COLO668 (cell line): ENCODE data around the gene KLF13.
A peak's percentile ranks its signal among the peaks of the same experiment; 100 is the strongest.

Experiments used
- DNase-seq: peaks from one replicate; lab custom pipeline; 2025; ENCODE audit not compliant: unreplicated experiment; lab: John Stamatoyannopoulos, UW

The KLF13 gene

GRCh38 chr15:31298707-31299172 lies 27.9 kb upstream of the KLF13 start:
- DNase-seq, result no peak

GRCh38 chr15:31300208-31300661 lies 26.4 kb upstream of the KLF13 start:
- DNase-seq, result peak; percentile 23

- DNase-seq, result no peak
Observed at GRCh38 chr15:31300981-31301672, 25.5 kb upstream of the KLF13 start.

- DNase-seq, result no peak
Observed at GRCh38 chr15:31301673-31301990, 25.0 kb upstream of the KLF13 start.

GRCh38 chr15:31302029-31302657 lies 24.5 kb upstream of the KLF13 start:
- DNase-seq, result no peak

GRCh38 chr15:31302778-31303725 lies 23.6 kb upstream of the KLF13 start:
- DNase-seq, result no peak

- DNase-seq, result no peak
Observed at GRCh38 chr15:31303726-31304648, 22.6 kb upstream of the KLF13 start.

- peak; percentile 53 for DNase-seq
Observed at GRCh38 chr15:31304751-31305365, 21.8 kb upstream of the KLF13 start.

GRCh38 chr15:31305375-31305774 lies 21.3 kb upstream of the KLF13 start:
- DNase-seq, result no peak

GRCh38 chr15:31305796-31306425 lies 20.7 kb upstream of the KLF13 start:
- DNase-seq, result no peak

- peak; percentile 94 for DNase-seq
Observed at GRCh38 chr15:31306426-31307269, 20.0 kb upstream of the KLF13 start.

- no peak for DNase-seq
Observed at GRCh38 chr15:31307270-31308184, 19.1 kb upstream of the KLF13 start.

GRCh38 chr15:31308185-31308639 lies 18.4 kb upstream of the KLF13 start:
- peak; percentile 62 for DNase-seq

- no peak for DNase-seq
Observed at GRCh38 chr15:31309893-31310606, 16.6 kb upstream of the KLF13 start.

GRCh38 chr15:31311735-31312619 lies 14.7 kb upstream of the KLF13 start:
- DNase-seq, result no peak

- no peak for DNase-seq
Observed at GRCh38 chr15:31313223-31313622, 13.4 kb upstream of the KLF13 start.
